ENCODE measurements around the gene SP4.

- peak in 2 of 3 donors; percentile 29 to 43 for TF ChIP-seq CTCF (IDR thresholded peaks at IDR 0.05)
- no peak for TF ChIP-seq POLR2A (IDR thresholded peaks at IDR 0.05)
Observed at GRCh38 chr7:21507627-21508343, 79.9 kb downstream of the SP4 start.
